Upper lobe of left lung (tissue), 4 donors: ENCODE data around the gene GLT8D1.

Source experiments
- CTCF ChIP-seq, 6 experiments: fragments of 450-650 bp in 4 of 6; fragments of 200-600 bp in 2 of 6; sonication (generic) in 2 of 6; IDR thresholded peaks; one replicate each; pipeline ENCODE4 v1.5.1; 2016 to 2019; ENCODE audit warnings: antibody characterized with exemption in 6 of 6
- EP300 ChIP-seq, 4 donors: sonication (generic); formaldehyde crosslinking; IDR thresholded peaks; one replicate each; pipeline ENCODE4 v1.5.1; 2017; ENCODE audit warnings: antibody characterized with exemption in 4 of 4, control low read depth in 2 of 4
- POLR2A ChIP-seq, 4 donors: fragments of 450-650 bp; IDR thresholded peaks; one replicate each; pipeline ENCODE4 v1.5.1; 2016 to 2017; ENCODE audit warnings: antibody characterized with exemption in 4 of 4, mild to moderate bottlenecking in 2 of 4
- POLR2AphosphoS5 ChIP-seq, 2 donors: sonication (generic); formaldehyde crosslinking; IDR thresholded peaks; one replicate each; pipeline ENCODE4 v1.5.1; 2017; ENCODE audit warnings: antibody characterized with exemption in 2 of 2

GRCh38 chr3:52710512-52710911 is 4.9 kb upstream of the GLT8D1 start:
- TF ChIP-seq CTCF (IDR thresholded peaks at IDR 0.05): no peak
- TF ChIP-seq POLR2A (IDR thresholded peaks at IDR 0.05): no peak
- TF ChIP-seq POLR2AphosphoS5 (IDR thresholded peaks at IDR 0.05): no peak
- no peak for TF ChIP-seq EP300 (IDR thresholded peaks at IDR 0.05)
